ENCODE measurements around the gene C19orf12.

The C19orf12 gene

GRCh38 chr19:29706635-29707034, 8.4 kb downstream of the C19orf12 start:
- no peak overlapping the region for H3K4ac ChIP-seq (ENCODE audit: low read length)
- H3K23ac ChIP-seq (ENCODE audit: low read depth, low read length, poor library complexity): no peak overlapping the region
- H2AK5ac ChIP-seq (ENCODE audit: low read depth, low read length): no peak overlapping the region
- H2BK5ac ChIP-seq (ENCODE audit: low read length): no peak overlapping the region
- no peak overlapping the region for H4K91ac ChIP-seq (ENCODE audit: low read depth, low read length, poor library complexity)
- H3K14ac ChIP-seq (ENCODE audit: low read length): no peak overlapping the region
- H3K27ac ChIP-seq (replicated peaks; ENCODE audit: low read length): no peak overlapping the region
- H3K9me3 ChIP-seq (replicated peaks in 1 of 2; ENCODE audit: control insufficient read depth in 2 of 2, insufficient read depth in 1 of 2, low read depth in 1 of 2, low read length in 2 of 2): no peaks in the 10 kb centered on the region
- no peak overlapping the region for H2AFZ ChIP-seq (ENCODE audit: low read length)
- H3K9ac ChIP-seq (ENCODE audit: low read depth, low read length, poor library complexity): no peak overlapping the region
- no peak for DNase-seq (ENCODE audit: low spot score)
- peaks cover 2% of the 10 kb centered on the region for H3K79me1 ChIP-seq (ENCODE audit: low read depth, low read length)
- H2BK12ac ChIP-seq (ENCODE audit: low read length): no peak overlapping the region
- H3K27me3 ChIP-seq (ENCODE audit: control insufficient read depth in 3 of 3, insufficient read depth in 3 of 3, low read depth in 1 of 3, low read length in 3 of 3): no peaks in the 10 kb centered on the region
- no peak overlapping the region for H3K4me2 ChIP-seq (ENCODE audit: insufficient read depth, low read length, poor library complexity, severe bottlenecking)
- H3K36me3 ChIP-seq (replicated peaks in 1 of 2; ENCODE audit: control insufficient read depth in 2 of 2, insufficient read depth in 2 of 2, low read length in 2 of 2): peaks cover 17 to 50% of the 10 kb centered on the region in 2 donors
- H3K18ac ChIP-seq (ENCODE audit: low read length): no peak overlapping the region
- no peak overlapping the region for H2BK15ac ChIP-seq (ENCODE audit: low read length)
- WGBS, 2 donors (ENCODE audit: extremely low coverage in 2 of 2, insufficient read length in 2 of 2, insufficient replicate concordance in 1 of 2): no CpG with 5 or more reads among the region's 6 CpGs
- no peaks in the 10 kb centered on the region for H3K4me1 ChIP-seq (ENCODE audit: control insufficient read depth in 2 of 2, insufficient read depth in 1 of 2, low read depth in 1 of 2, low read length in 2 of 2)
- H2BK120ac ChIP-seq (ENCODE audit: low read depth, low read length): no peak overlapping the region
- H4K8ac ChIP-seq (ENCODE audit: low read depth, low read length): peak overlapping the region; percentile 23
- no peak overlapping the region for H3K4me3 ChIP-seq (ENCODE audit: low read length in 2 of 2)

GRCh38 chr19:29705706-29706105, 9.4 kb downstream of the C19orf12 start:
- Histone ChIP-seq H2AK5ac (ENCODE audit: low read depth, low read length) (no peak overlapping the region), H2BK120ac (ENCODE audit: low read depth, low read length) (no peak overlapping the region), H3K27ac (replicated peaks; ENCODE audit: low read length) (no peak overlapping the region), H3K9ac (ENCODE audit: low read depth, low read length, poor library complexity) (no peak overlapping the region), H3K9me3 (replicated peaks in 1 of 2; ENCODE audit: control insufficient read depth in 2 of 2, insufficient read depth in 1 of 2, low read depth in 1 of 2, low read length in 2 of 2) (no peaks in the 10 kb centered on the region), H3K4me1 (ENCODE audit: control insufficient read depth in 2 of 2, insufficient read depth in 1 of 2, low read depth in 1 of 2, low read length in 2 of 2) (no peaks in the 10 kb centered on the region), H2BK12ac (ENCODE audit: low read length) (no peak overlapping the region), H3K36me3 (replicated peaks in 1 of 2; ENCODE audit: control insufficient read depth in 2 of 2, insufficient read depth in 2 of 2, low read length in 2 of 2) (peaks cover 17 to 50% of the 10 kb centered on the region in 2 donors), H4K8ac (ENCODE audit: low read depth, low read length) (no peak overlapping the region), H2BK15ac (ENCODE audit: low read length) (no peak overlapping the region), H3K23ac (ENCODE audit: low read depth, low read length, poor library complexity) (no peak overlapping the region), H3K18ac (ENCODE audit: low read length) (no peak overlapping the region), H3K27me3 (ENCODE audit: control insufficient read depth in 3 of 3, insufficient read depth in 3 of 3, low read depth in 1 of 3, low read length in 3 of 3) (no peaks in the 10 kb centered on the region), H3K14ac (ENCODE audit: low read length) (no peak overlapping the region), H3K79me1 (ENCODE audit: low read depth, low read length) (peaks cover 2% of the 10 kb centered on the region), H2BK5ac (ENCODE audit: low read length) (no peak overlapping the region), H2AFZ (ENCODE audit: low read length) (no peak overlapping the region), H3K4me2 (ENCODE audit: insufficient read depth, low read length, poor library complexity, severe bottlenecking) (no peak overlapping the region), H4K91ac (ENCODE audit: low read depth, low read length, poor library complexity) (no peak overlapping the region), H3K4ac (ENCODE audit: low read length) (no peak overlapping the region), H3K4me3 (ENCODE audit: low read length in 2 of 2) (no peak overlapping the region)
- no peak for DNase-seq (ENCODE audit: low spot score)
- WGBS, 2 donors (ENCODE audit: extremely low coverage in 2 of 2, insufficient read length in 2 of 2, insufficient replicate concordance in 1 of 2): no CpG with 5 or more reads among the region's 9 CpGs

GRCh38 chr19:29704562-29705558, 10.2 kb downstream of the C19orf12 start:
- DNase-seq (ENCODE audit: low spot score): no peak
- Histone ChIP-seq H3K18ac (ENCODE audit: low read length) (no peak overlapping the region), H4K91ac (ENCODE audit: low read depth, low read length, poor library complexity) (no peak overlapping the region), H3K36me3 (replicated peaks in 1 of 2; ENCODE audit: control insufficient read depth in 2 of 2, insufficient read depth in 2 of 2, low read length in 2 of 2) (peaks cover 17 to 50% of the 10 kb centered on the region in 2 donors), H2BK5ac (ENCODE audit: low read length) (no peak overlapping the region), H4K8ac (ENCODE audit: low read depth, low read length) (no peak overlapping the region), H3K27me3 (ENCODE audit: control insufficient read depth in 3 of 3, insufficient read depth in 3 of 3, low read depth in 1 of 3, low read length in 3 of 3) (no peaks in the 10 kb centered on the region), H3K9me3 (replicated peaks in 1 of 2; ENCODE audit: control insufficient read depth in 2 of 2, insufficient read depth in 1 of 2, low read depth in 1 of 2, low read length in 2 of 2) (no peaks in the 10 kb centered on the region), H3K79me1 (ENCODE audit: low read depth, low read length) (peaks cover 2% of the 10 kb centered on the region), H2BK12ac (ENCODE audit: low read length) (no peak overlapping the region), H3K4ac (ENCODE audit: low read length) (no peak overlapping the region), H3K14ac (ENCODE audit: low read length) (no peak overlapping the region), H3K27ac (replicated peaks; ENCODE audit: low read length) (no peak overlapping the region), H3K9ac (ENCODE audit: low read depth, low read length, poor library complexity) (no peak overlapping the region), H2BK15ac (ENCODE audit: low read length) (no peak overlapping the region), H3K23ac (ENCODE audit: low read depth, low read length, poor library complexity) (no peak overlapping the region), H2BK120ac (ENCODE audit: low read depth, low read length) (no peak overlapping the region), H3K4me2 (ENCODE audit: insufficient read depth, low read length, poor library complexity, severe bottlenecking) (no peak overlapping the region), H3K4me1 (ENCODE audit: control insufficient read depth in 2 of 2, insufficient read depth in 1 of 2, low read depth in 1 of 2, low read length in 2 of 2) (no peaks in the 10 kb centered on the region), H3K4me3 (ENCODE audit: low read length in 2 of 2) (no peak overlapping the region), H2AFZ (ENCODE audit: low read length) (no peak overlapping the region), H2AK5ac (ENCODE audit: low read depth, low read length) (no peak overlapping the region)
- no CpG with 5 or more reads among the region's 14 CpGs for WGBS, 2 donors (ENCODE audit: extremely low coverage in 2 of 2, insufficient read length in 2 of 2, insufficient replicate concordance in 1 of 2)

GRCh38 chr19:29702963-29703320, 12.1 kb downstream of the C19orf12 start:
- Histone ChIP-seq H2AFZ (ENCODE audit: low read length) (no peak overlapping the region), H3K27me3 (ENCODE audit: control insufficient read depth in 3 of 3, insufficient read depth in 3 of 3, low read depth in 1 of 3, low read length in 3 of 3) (no peaks in the 10 kb centered on the region), H3K9ac (ENCODE audit: low read depth, low read length, poor library complexity) (no peak overlapping the region), H3K27ac (replicated peaks; ENCODE audit: low read length) (no peak overlapping the region), H3K4ac (ENCODE audit: low read length) (no peak overlapping the region), H3K4me2 (ENCODE audit: insufficient read depth, low read length, poor library complexity, severe bottlenecking) (no peak overlapping the region), H3K4me1 (ENCODE audit: control insufficient read depth in 2 of 2, insufficient read depth in 1 of 2, low read depth in 1 of 2, low read length in 2 of 2) (no peaks in the 10 kb centered on the region), H2BK5ac (ENCODE audit: low read length) (no peak overlapping the region), H2BK120ac (ENCODE audit: low read depth, low read length) (no peak overlapping the region), H4K8ac (ENCODE audit: low read depth, low read length) (peak overlapping the region; percentile 17), H3K36me3 (replicated peaks in 1 of 2; ENCODE audit: control insufficient read depth in 2 of 2, insufficient read depth in 2 of 2, low read length in 2 of 2) (peaks cover 17 to 43% of the 10 kb centered on the region in 2 donors), H3K4me3 (ENCODE audit: low read length in 2 of 2) (peak overlapping the region in 1 of 2 donors; percentile 58), H2BK15ac (ENCODE audit: low read length) (no peak overlapping the region), H3K79me1 (ENCODE audit: low read depth, low read length) (peaks cover 2% of the 10 kb centered on the region), H3K18ac (ENCODE audit: low read length) (no peak overlapping the region), H3K14ac (ENCODE audit: low read length) (no peak overlapping the region), H3K9me3 (replicated peaks in 1 of 2; ENCODE audit: control insufficient read depth in 2 of 2, insufficient read depth in 1 of 2, low read depth in 1 of 2, low read length in 2 of 2) (no peaks in the 10 kb centered on the region), H2BK12ac (ENCODE audit: low read length) (no peak overlapping the region), H4K91ac (ENCODE audit: low read depth, low read length, poor library complexity) (no peak overlapping the region), H2AK5ac (ENCODE audit: low read depth, low read length) (no peak overlapping the region), H3K23ac (ENCODE audit: low read depth, low read length, poor library complexity) (no peak overlapping the region)
- DNase-seq (ENCODE audit: low spot score): no peak
- no CpG with 5 or more reads among the region's 9 CpGs for WGBS, 2 donors (ENCODE audit: extremely low coverage in 2 of 2, insufficient read length in 2 of 2, insufficient replicate concordance in 1 of 2)

All from neuronal stem cell (in vitro differentiated cells).